Aorta (tissue), 5 donors: ENCODE results near the gene ACOT8. TPM values are rescaled to one million over a fixed set of nuclear protein-coding genes. Genes with fewer than 3 reads are reported as not detected.

ENCODE experiments used
- ATAC-seq: fragments of 200-7000 bp; cut with Tn5 transposase; one replicate; pipeline ENCODE4 v1.9.1; 2022; ENCODE audit warnings: moderate library complexity; ENCODE audit not compliant: low FRiP score
- DNase-seq, 2 donors: peaks; one replicate each; pipeline ENCODE4 v3.0.0-alpha.2; 2020
- H3K27ac ChIP-seq, 2 donors: one replicate each; pipeline ENCODE4 v1.5.1; 2013; ENCODE audit warnings: low read length in 2 of 2, mild to moderate bottlenecking in 2 of 2, moderate library complexity in 2 of 2, control low read depth in 1 of 2, inconsistent platforms in 1 of 2, low read depth in 1 of 2
- H3K27me3 ChIP-seq, 2 donors: one replicate each; pipeline ENCODE4 v1.6.1; 2013; ENCODE audit warnings: control low read depth in 1 of 2, low read length in 1 of 2, mild to moderate bottlenecking in 1 of 2, moderate library complexity in 1 of 2; ENCODE audit not compliant: insufficient read depth in 2 of 2, control insufficient read depth in 1 of 2
- H3K36me3 ChIP-seq, 2 donors: one replicate each; pipeline ENCODE4 v1.6.1; 2013; ENCODE audit warnings: control low read depth in 1 of 2, low read length in 1 of 2, mild to moderate bottlenecking in 1 of 2; ENCODE audit not compliant: insufficient read depth in 2 of 2, control insufficient read depth in 1 of 2
- H3K4me1 ChIP-seq, 2 donors: one replicate each; pipeline ENCODE4 v1.6.1; 2013; ENCODE audit warnings: low read length in 2 of 2, control low read depth in 1 of 2, mild to moderate bottlenecking in 1 of 2, moderate library complexity in 1 of 2; ENCODE audit not compliant: insufficient read depth in 2 of 2, control insufficient read depth in 1 of 2
- H3K4me3 ChIP-seq, 2 donors: one replicate each; pipeline ENCODE4 v1.5.1; 2013; ENCODE audit warnings: low read length in 2 of 2, control low read depth in 1 of 2, mild to moderate bottlenecking in 1 of 2
- H3K9me3 ChIP-seq: one replicate; pipeline ENCODE4 v1.6.1; 2013; ENCODE audit warnings: mild to moderate bottlenecking, low read length; ENCODE audit not compliant: control insufficient read depth
- WGBS, 2 donors: extraction: QIAGEN DNeasy Blood & Tissue Kit; methylation state at CpG; one replicate each; pipeline ENCODE4 v1.1.7; 2013; 5-methylcytosine and 5-hydroxymethylcytosine counted together
- intact Hi-C, 2 donors: fragments of 100-400 bp; cut with DNase I; formaldehyde crosslinking; loops; one replicate each; pipeline versions ENCODE4 v1.14.2 to v1.15.0; 2022
- polyA plus RNA-seq, 2 donors: library from polyadenylated mRNA; stranded (reverse); fragments of 200-250 nt; gene quantifications; one replicate each; pipeline ENCODE4 v1.2.3, GENCODE V29; 2013
- total RNA-seq, 2 donors: library from RNA; stranded (reverse); fragmentation: NEBNext Ultra II Directional; extraction: Animal tissue kit (Norgen Biotek cat#: 25700); gene quantifications; one replicate each; pipeline ENCODE4 v1.2.1, GENCODE V29; 2021
- donor health status: healthy with polysubstance abuse.
- donor health status: Bipolar disorder and iron deficiency.
- donor health status: DM: no; HTN: no; CAD: no.
- donor health status: DM: no; HTN: no; CAD: no.
- donor health status: DM: yes; HTN: yes; CAD: no.

ACOT8 gene
- total and polyA plus RNA-seq, 4 donors, result 11.2 to 32.5 (median 20.0) TPM

DNA sequence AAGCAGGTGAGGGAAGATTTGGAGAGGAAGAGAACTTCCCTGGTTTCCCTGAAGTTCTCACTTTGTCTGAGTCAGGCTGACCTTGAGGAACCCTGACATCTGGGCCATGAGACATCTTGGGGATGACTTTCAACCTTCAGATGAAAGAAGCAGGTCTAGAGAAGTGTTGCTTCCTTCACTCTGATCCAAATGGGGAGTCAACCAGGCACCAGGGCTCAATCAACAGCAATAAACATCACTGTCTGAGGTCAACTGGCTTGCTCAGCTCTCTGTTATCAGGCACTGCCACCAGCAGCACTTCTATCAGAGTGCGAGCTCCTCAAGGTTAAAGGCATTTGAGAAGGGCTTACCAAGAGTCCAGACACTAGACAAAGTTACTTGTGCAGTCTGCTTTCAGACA lies 6.3 kb downstream of the ACOT8 start:
- Histone ChIP-seq H3K27ac (peak overlapping the region in 1 of 2 donors; percentile 45), H3K9me3 (no peaks in the 10 kb centered on the region), H3K27me3 (no peaks in the 10 kb centered on the region), H3K4me1 (peaks cover 0 to 3% of the 10 kb centered on the region in 2 donors), H3K4me3 (no peak overlapping the region), H3K36me3 (peaks cover 0 to 6% of the 10 kb centered on the region in 2 donors)
- intact Hi-C loops, result no loop called here
- ATAC-seq (no peak), DNase-seq (no peak)
- WGBS, 2 donors, result 36 to 97% methylated on average over 1 of the region's 1 CpG

DNA sequence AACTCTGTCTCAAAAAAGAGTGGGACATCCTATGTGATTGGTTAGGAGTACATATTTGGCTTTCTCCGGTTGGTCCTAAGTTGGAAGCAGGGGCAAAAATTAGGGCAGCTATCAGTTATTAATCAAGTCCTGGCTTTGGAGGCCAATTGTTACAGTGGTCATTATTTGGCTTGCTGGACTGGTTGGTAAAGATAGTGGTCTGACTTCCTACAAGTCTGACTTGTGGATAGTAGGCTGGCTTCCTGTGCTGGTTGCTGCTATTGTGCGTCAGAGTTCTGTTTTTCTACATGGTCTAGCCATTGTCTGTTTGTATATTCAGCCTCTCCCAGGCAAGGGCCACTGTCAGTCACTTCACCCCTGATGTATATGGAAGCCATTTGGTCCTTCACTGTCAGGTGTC lies 7.0 kb downstream of the ACOT8 start:
- ATAC-seq, result no peak
- no peak for DNase-seq
- 92 to 98% methylated on average over 2 of the region's 2 CpGs for WGBS, 2 donors
- Histone ChIP-seq H3K9me3 (no peaks in the 10 kb centered on the region), H3K27ac (no peak overlapping the region), H3K27me3 (no peaks in the 10 kb centered on the region), H3K4me3 (no peak overlapping the region), H3K4me1 (peaks cover 0 to 3% of the 10 kb centered on the region in 2 donors), H3K36me3 (peaks cover 0 to 6% of the 10 kb centered on the region in 2 donors)
- intact Hi-C loops, result no loop called here

DNA sequence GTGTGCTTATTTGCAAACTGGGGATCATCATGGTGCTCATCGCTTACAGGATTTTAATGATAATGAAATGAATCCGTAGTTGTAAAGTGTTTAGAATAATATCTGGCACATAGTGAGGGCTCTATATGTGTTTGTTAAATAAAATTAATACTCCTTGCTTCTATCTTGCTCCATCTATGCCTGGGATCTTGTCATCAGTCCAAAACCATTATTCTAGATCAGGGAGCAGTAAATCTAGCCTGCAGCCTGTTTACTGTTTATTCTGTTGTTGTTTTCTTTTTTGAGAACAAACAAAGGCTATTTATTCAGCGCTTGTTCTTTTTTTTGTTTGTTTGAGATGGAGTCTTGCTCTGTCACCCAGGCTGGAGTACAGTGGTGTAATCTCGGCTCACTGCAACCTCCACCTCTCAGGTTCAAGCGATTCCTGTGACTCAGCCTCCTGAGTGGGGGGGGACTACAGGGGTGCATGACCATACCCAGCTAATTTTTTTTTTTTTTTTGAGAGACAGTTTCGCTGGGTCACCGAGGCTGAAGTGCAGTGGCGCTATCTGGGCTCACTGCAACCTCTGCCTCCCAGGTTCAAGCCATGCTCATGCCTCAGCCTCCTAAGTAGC lies 8.1 kb downstream of the ACOT8 start:
- H3K4me3 ChIP-seq, result no peak overlapping the region

DNA sequence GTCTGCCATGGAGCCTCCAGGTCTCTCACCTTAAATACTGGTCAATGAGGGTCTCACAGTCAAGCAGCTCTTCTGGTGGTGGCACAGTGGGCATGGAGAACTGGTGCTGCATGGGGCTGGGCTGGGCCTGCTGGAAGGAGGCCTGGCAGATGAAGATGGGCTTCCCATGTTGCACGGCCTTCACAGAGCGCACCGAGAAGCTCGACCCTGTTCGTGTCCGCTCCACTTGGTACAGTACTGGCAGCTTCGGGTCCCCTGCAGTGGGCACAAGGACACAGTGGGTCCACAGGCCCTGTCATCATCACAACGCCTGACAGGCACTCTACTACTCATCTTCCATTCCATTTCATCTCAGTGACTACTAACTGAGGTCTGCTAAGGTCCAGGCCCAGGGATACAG lies 8.8 kb downstream of the ACOT8 start:
- DNase-seq (peak in 1 of 2 donors; percentile 36), ATAC-seq (no peak)
- Histone ChIP-seq H3K36me3 (peaks cover 0 to 6% of the 10 kb centered on the region in 2 donors), H3K27ac (no peak overlapping the region), H3K4me3 (no peak overlapping the region), H3K27me3 (no peaks in the 10 kb centered on the region), H3K4me1 (no peaks in the 10 kb centered on the region), H3K9me3 (no peaks in the 10 kb centered on the region)
- intact Hi-C loops, result no loop called here
- WGBS, 2 donors, result 90 to 94% methylated on average over 8 of the region's 8 CpGs

More for the DNA sequence above, 8.1 kb downstream of the ACOT8 start:
- 90 to 92% methylated on average over 8 of the region's 8 CpGs for WGBS, 2 donors
- no peak overlapping the region for H3K27ac ChIP-seq
- ATAC-seq (no peak), DNase-seq (no peak)
- H3K4me1 ChIP-seq, result no peaks in the 10 kb centered on the region
- no peaks in the 10 kb centered on the region for H3K9me3 ChIP-seq
- intact Hi-C loops, result no loop called here
- H3K36me3 ChIP-seq, result peaks cover 0 to 6% of the 10 kb centered on the region in 2 donors
- H3K27me3 ChIP-seq, result no peaks in the 10 kb centered on the region

DNA sequence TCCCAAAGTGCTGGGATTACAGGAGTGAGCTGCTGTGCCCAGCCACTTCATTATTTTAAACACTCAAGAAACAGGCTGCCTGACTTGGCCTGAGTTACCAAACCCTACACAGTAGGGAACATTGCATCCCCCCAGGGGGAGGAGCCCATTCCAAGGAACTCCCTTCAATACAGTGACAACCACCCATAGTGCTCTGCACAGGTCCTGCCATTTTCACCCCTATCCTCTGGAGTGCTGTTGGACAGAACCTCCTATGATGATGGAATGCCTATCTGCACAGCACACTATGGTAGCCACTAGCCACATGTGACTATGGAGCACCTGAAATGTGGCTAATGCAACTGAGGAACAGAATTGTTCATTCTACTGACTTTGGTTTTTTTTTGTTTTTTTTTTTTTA lies 11.7 kb downstream of the ACOT8 start:
- no peaks in the 10 kb centered on the region for H3K4me1 ChIP-seq
- H3K4me3 ChIP-seq, result no peak overlapping the region
- H3K27ac ChIP-seq, result no peak overlapping the region
- intact Hi-C loops, result no loop called here
- no peak for DNase-seq
- no peaks in the 10 kb centered on the region for H3K27me3 ChIP-seq
- no peak for ATAC-seq
- H3K9me3 ChIP-seq, result no peaks in the 10 kb centered on the region
- peaks cover 0 to 3% of the 10 kb centered on the region in 2 donors for H3K36me3 ChIP-seq

DNA sequence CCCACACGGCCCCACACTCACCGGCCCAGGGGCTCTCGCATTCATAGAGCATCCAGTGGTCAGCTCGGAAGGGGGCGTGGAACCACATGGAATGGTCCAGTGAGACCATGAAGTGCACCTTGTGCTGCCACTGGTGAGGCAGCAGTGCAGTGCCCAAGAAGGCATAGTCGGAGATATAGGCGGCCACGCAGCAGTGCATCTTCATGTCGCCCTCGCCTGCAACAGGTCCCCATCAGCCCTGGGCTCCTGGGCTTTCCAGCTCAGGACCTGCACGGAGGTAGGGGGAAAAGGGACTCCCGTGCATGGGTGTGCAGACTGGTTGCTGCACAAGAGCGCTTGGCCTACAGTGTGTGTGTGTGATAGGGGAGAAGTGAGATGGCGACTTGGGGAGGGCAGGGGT lies 13.7 kb downstream of the ACOT8 start:
- ATAC-seq, result no peak
- intact Hi-C loops, result no loop called here
- DNase-seq, result no peak
- 76 to 84% methylated on average over 14 of the region's 14 CpGs for WGBS, 2 donors
- H3K4me3 ChIP-seq, result no peak overlapping the region
- no peaks in the 10 kb centered on the region for H3K27me3 ChIP-seq
- no peaks in the 10 kb centered on the region for H3K9me3 ChIP-seq
- H3K36me3 ChIP-seq, result peaks cover 0 to 3% of the 10 kb centered on the region in 2 donors
- no peak overlapping the region for H3K27ac ChIP-seq
- H3K4me1 ChIP-seq, result no peaks in the 10 kb centered on the region

DNA sequence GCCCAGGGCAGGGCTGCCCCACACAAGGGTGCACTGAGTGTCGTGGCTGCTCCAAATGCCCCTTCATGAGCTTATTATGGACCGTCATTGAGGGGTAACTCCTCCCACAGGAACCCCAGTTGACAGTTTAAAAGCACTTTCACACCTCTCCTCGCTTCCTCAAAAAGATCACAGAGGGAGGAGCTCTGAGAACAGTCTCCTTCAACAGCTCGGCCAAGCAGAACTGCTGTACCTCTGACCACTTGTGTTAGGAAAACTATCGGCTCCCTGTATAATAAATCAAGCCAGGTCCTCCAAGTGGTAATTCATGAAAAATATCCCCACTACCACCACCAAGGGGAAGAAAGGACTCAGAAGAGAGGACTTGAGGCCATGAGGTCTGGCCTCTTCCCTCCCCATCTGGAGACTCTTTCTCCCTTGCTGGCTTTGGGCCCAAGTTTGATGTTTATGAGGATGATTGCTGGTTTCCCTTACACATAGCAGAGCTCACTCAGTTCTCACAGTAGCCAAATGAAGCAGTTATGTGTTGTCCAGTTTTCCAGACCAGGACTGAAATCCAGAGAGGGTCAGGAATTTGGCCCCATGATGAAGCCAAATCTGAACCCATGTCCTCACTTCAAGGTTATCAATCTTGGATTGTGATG lies 14.9 kb downstream of the ACOT8 start:
- peak overlapping the region in 1 of 2 donors; percentile 12 for H3K27ac ChIP-seq
- WGBS, 2 donors, result 45 to 49% methylated on average over 5 of the region's 5 CpGs
- no peak overlapping the region for H3K4me3 ChIP-seq
- ATAC-seq, result peak; percentile 19
- H3K36me3 ChIP-seq, result peaks cover 0 to 3% of the 10 kb centered on the region in 2 donors
- H3K9me3 ChIP-seq, result no peaks in the 10 kb centered on the region
- no peaks in the 10 kb centered on the region for H3K4me1 ChIP-seq
- intact Hi-C loops, result no loop called here
- DNase-seq, result no peak
- H3K27me3 ChIP-seq, result no peaks in the 10 kb centered on the region

DNA sequence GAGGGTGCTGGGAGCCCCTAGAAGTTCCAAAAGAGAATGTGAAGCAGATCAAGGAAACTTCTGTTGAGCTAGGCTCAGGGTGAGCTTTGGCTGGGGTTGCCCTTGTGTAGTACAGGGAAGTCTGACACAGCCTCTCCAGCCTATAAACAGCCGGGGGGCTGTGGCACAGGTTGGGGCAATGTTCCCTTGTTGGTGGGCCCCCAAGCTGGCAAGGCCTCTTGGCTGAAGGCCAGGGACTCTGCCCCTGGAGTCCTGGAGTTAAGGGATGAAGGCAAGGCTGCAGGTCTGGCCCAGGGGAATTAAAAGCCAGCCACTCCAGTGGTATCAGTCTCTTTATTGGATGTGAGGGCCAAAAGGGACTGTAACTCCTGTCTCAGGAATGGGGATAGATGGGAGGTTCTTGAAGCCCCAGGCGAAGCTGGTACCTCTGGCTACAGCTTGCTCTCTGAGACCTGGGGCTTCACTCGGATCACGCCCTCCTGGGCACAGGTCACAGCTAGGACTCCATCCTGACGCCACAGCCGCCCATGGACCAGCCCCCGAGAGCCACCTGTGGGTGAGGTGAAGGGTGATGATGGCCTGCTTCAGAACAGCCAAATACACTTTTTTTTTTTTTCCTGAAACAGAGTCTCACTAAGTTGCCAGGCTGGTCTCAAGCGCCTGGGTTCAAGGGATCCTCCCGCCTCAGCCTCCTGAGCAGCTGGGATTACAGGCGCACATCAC lies 15.6 kb downstream of the ACOT8 start:
- 81 to 82% methylated on average over 10 of the region's 10 CpGs for WGBS, 2 donors
- H3K27ac ChIP-seq, result no peak overlapping the region
- ATAC-seq, result no peak
- H3K36me3 ChIP-seq, result peaks cover 0 to 2% of the 10 kb centered on the region in 2 donors
- no peaks in the 10 kb centered on the region for H3K4me1 ChIP-seq
- no peak for DNase-seq
- no peaks in the 10 kb centered on the region for H3K27me3 ChIP-seq
- intact Hi-C loops, result no loop called here
- no peak overlapping the region for H3K4me3 ChIP-seq
- H3K9me3 ChIP-seq, result no peaks in the 10 kb centered on the region
